Central memory CD8-positive, alpha-beta T cell (primary cell): ENCODE results near the gene HOXA3.

ENCODE experiments used
- ATAC-seq: fragments of 150-1000 bp; cut with Tn5 transposase; replicated peaks from 2 replicates; pipeline ENCODE4 v1.10.0; 2022; ENCODE audit warnings: mild to moderate bottlenecking, moderate FRiP score, moderate number of reproducible peaks; ENCODE audit not compliant: poor library complexity, severe bottlenecking; ENCODE audit errors: extremely low read depth
- DNase-seq, 2 donors: peaks; one replicate each; pipeline ENCODE4 v3.0.0; 2021; ENCODE audit warnings: low spot score in 2 of 2
- H3K27ac Mint-ChIP-seq: one replicate; pipeline ENCODE4 v1.8.0; 2022; ENCODE audit warnings: low read depth, mild to moderate bottlenecking, moderate library complexity, mixed read lengths
- H3K27me3 Mint-ChIP-seq: one replicate; pipeline ENCODE4 v1.8.0; 2022; ENCODE audit warnings: mixed read lengths
- H3K36me3 Mint-ChIP-seq: one replicate; pipeline ENCODE4 v1.8.0; 2022; ENCODE audit warnings: mild to moderate bottlenecking, moderate library complexity, mixed read lengths; ENCODE audit not compliant: insufficient read depth
- H3K4me1 Mint-ChIP-seq: one replicate; pipeline ENCODE4 v1.8.0; 2022; ENCODE audit warnings: mixed read lengths
- H3K4me3 Mint-ChIP-seq: one replicate; pipeline ENCODE4 v1.8.0; 2022; ENCODE audit warnings: mild to moderate bottlenecking, moderate library complexity, mixed read lengths
- H3K9me3 Mint-ChIP-seq: one replicate; pipeline ENCODE4 v1.8.0; 2022; ENCODE audit warnings: mixed read lengths

The HOXA3 gene

GRCh38 chr7:27064159-27064558 lies 88.2 kb downstream of the HOXA3 start:
- no peaks in the 10 kb centered on the region for H3K9me3 Mint-ChIP-seq
- H3K36me3 Mint-ChIP-seq = no peaks in the 10 kb centered on the region
- ATAC-seq (no peak), DNase-seq (no peak)
- H3K4me3 Mint-ChIP-seq = no peak overlapping the region
- H3K4me1 Mint-ChIP-seq = no peaks in the 10 kb centered on the region
- peaks cover 65% of the 10 kb centered on the region for H3K27me3 Mint-ChIP-seq
- H3K27ac Mint-ChIP-seq = no peak overlapping the region

GRCh38 chr7:27062946-27063345 lies 89.4 kb downstream of the HOXA3 start:
- no peaks in the 10 kb centered on the region for H3K36me3 Mint-ChIP-seq
- H3K27ac Mint-ChIP-seq = no peak overlapping the region
- no peaks in the 10 kb centered on the region for H3K4me1 Mint-ChIP-seq
- H3K27me3 Mint-ChIP-seq = peaks cover 61% of the 10 kb centered on the region
- no peaks in the 10 kb centered on the region for H3K9me3 Mint-ChIP-seq
- DNase-seq (no peak), ATAC-seq (no peak)
- H3K4me3 Mint-ChIP-seq = no peak overlapping the region
